NB4 (cell line): ENCODE data around the gene TBC1D14.

Source experiments
- POLR2A ChIP-seq: IDR thresholded peaks from 2 replicates; pipeline ENCODE4 v1.6.1; 2011; ENCODE audit warnings: mild to moderate bottlenecking; ENCODE audit not compliant: insufficient read length; ENCODE audit errors: extremely low read depth
- TF ChIP-seq, protein P1 (sequence below): IDR thresholded peaks from one replicate; pipeline ENCODE4 v1.5.1; 2012; ENCODE audit warnings: low read depth, low read length

DNA sequence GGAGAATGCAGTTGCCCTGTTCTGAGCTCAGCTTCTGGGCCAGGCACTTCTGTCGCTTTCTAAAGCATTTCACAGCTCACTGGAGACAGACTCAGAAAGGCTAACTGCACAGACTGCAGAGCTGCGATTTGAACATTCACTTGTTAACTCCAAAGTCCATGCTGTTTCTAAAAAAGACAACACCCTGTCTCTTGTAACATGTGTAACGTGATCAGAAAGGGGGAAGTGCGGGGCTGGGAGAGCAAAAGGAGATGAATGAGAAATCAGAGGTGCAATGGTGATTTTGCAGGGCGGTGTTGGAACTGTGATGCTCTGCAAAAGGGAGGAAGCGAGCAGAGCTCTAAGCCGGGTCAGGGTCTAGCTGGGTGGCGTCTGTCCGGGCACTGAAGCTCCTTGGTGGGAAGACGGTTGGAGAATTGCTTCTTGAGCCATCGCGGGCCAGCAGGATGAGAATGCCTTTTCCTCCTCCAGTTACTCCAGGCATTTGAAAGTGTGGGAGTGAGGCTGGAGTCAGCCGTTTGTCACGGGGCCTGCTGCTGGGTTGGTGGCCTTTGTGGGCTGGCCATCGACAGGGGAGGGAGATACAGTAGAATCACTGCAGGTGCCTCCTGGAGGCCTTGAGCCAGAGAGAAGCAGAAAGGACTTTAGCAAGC lies 20.3 kb downstream of the TBC1D14 start:
- TF ChIP-seq, protein P1, sequence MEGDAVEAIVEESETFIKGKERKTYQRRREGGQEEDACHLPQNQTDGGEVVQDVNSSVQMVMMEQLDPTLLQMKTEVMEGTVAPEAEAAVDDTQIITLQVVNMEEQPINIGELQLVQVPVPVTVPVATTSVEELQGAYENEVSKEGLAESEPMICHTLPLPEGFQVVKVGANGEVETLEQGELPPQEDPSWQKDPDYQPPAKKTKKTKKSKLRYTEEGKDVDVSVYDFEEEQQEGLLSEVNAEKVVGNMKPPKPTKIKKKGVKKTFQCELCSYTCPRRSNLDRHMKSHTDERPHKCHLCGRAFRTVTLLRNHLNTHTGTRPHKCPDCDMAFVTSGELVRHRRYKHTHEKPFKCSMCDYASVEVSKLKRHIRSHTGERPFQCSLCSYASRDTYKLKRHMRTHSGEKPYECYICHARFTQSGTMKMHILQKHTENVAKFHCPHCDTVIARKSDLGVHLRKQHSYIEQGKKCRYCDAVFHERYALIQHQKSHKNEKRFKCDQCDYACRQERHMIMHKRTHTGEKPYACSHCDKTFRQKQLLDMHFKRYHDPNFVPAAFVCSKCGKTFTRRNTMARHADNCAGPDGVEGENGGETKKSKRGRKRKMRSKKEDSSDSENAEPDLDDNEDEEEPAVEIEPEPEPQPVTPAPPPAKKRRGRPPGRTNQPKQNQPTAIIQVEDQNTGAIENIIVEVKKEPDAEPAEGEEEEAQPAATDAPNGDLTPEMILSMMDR = no peak
- no peak for TF ChIP-seq POLR2A
